ENCODE data around the gene MTRR.

MTRR gene

GRCh38 chr5:7877851-7878250 is 8.9 kb downstream of the MTRR start:
- no peak for DNase-seq (ENCODE audit: low spot score)
- Histone ChIP-seq H3K4me3 (no peak overlapping the region), H3K27ac (no peak overlapping the region)
- TF ChIP-seq CTCF (IDR thresholded peaks at IDR 0.05): no peak

GRCh38 chr5:7878381-7878873 is 9.5 kb downstream of the MTRR start:
- no peak for DNase-seq (ENCODE audit: low spot score)
- no peak overlapping the region for H3K27ac ChIP-seq
- no peak overlapping the region for H3K4me3 ChIP-seq
- TF ChIP-seq CTCF (IDR thresholded peaks at IDR 0.05): no peak

- no peak for TF ChIP-seq CTCF (IDR thresholded peaks at IDR 0.05)
- H3K27ac ChIP-seq: no peak overlapping the region
- no peak for DNase-seq (ENCODE audit: low spot score)
- H3K4me3 ChIP-seq: no peak overlapping the region
These were observed 12.1 kb downstream of the MTRR start for GRCh38 chr5:7881091-7881490.

GRCh38 chr5:7881816-7882215 is 12.9 kb downstream of the MTRR start:
- no peak for DNase-seq (ENCODE audit: low spot score)
- H3K4me3 ChIP-seq: no peak overlapping the region
- H3K27ac ChIP-seq: no peak overlapping the region
- TF ChIP-seq CTCF (IDR thresholded peaks at IDR 0.05): no peak

GRCh38 chr5:7882926-7883325 is 14.0 kb downstream of the MTRR start:
- Histone ChIP-seq H3K4me3 (no peak overlapping the region), H3K27ac (no peak overlapping the region)
- no peak for DNase-seq (ENCODE audit: low spot score)
- no peak for TF ChIP-seq CTCF (IDR thresholded peaks at IDR 0.05)

GRCh38 chr5:7884491-7885267 is 15.7 kb downstream of the MTRR start:
- no peak for DNase-seq (ENCODE audit: low spot score)
- no peak overlapping the region for H3K27ac ChIP-seq
- no peak for TF ChIP-seq CTCF (IDR thresholded peaks at IDR 0.05)
- no peak overlapping the region for H3K4me3 ChIP-seq

GRCh38 chr5:7886849-7887475 is 18.0 kb downstream of the MTRR start:
- no peak overlapping the region for H3K4me3 ChIP-seq
- no peak for DNase-seq (ENCODE audit: low spot score)
- TF ChIP-seq CTCF (IDR thresholded peaks at IDR 0.05): no peak
- no peak overlapping the region for H3K27ac ChIP-seq
